SK-N-MC (cell line): ENCODE measurements around the gene ZFAND3.

ENCODE experiments used
- EZH2 ChIP-seq: fragments of 200-600 bp; sonication (generic); IDR thresholded peaks from one replicate; pipeline ENCODE4 v1.6.1; 2017; ENCODE audit warnings: antibody characterized with exemption
- FOXP2 ChIP-seq: optimal IDR thresholded peaks from 2 replicates; pipeline ENCODE3; 2011; ENCODE audit warnings: mild to moderate bottlenecking, moderate library complexity; ENCODE audit not compliant: insufficient read depth; ENCODE audit errors: extremely low read length, control extremely low read depth
- POLR2AphosphoS5 ChIP-seq: IDR thresholded peaks from 2 replicates; pipeline ENCODE4 v1.6.1; 2012; ENCODE audit warnings: mild to moderate bottlenecking, low read depth, low read length, borderline replicate concordance

GRCh38 chr6:37984578-37984977 lies 165.1 kb downstream of the ZFAND3 start:
- no peak for TF ChIP-seq POLR2AphosphoS5
- TF ChIP-seq EZH2, result no peak
- no peak for TF ChIP-seq FOXP2
